ENCODE measurements around the gene GPR142.
A peak's percentile ranks its signal among the peaks of the same experiment; 100 is the strongest.

The GPR142 gene

GRCh38 chr17:74367206-74367605 lies at the start of gene GPR142:
GPR142 (plus strand) TSS chr17:74367506; CDS start chr17:74369541, 2,035 bp downstream.
- DNase-seq = no peak

GRCh38 chr17:74318391-74318790 lies 48.9 kb upstream of the GPR142 start:
- no peak for DNase-seq

- DNase-seq = no peak
These were observed 42.8 kb upstream of the GPR142 start for GRCh38 chr17:74324521-74324920.

GRCh38 chr17:74325376-74325742 lies 41.9 kb upstream of the GPR142 start:
- no peak for DNase-seq

GRCh38 chr17:74325743-74326379 lies 41.4 kb upstream of the GPR142 start, which contains the start of gene KIF19:
KIF19 (plus strand) TSS chr17:74326226; CDS start chr17:74326350, 124 bp downstream.
- DNase-seq = peak; percentile 42

- DNase-seq = no peak
These were observed 40.8 kb upstream of the GPR142 start for GRCh38 chr17:74326506-74326905.

GRCh38 chr17:74328487-74328886 lies 38.8 kb upstream of the GPR142 start:
- no peak for DNase-seq

GRCh38 chr17:74329378-74329777 lies 37.9 kb upstream of the GPR142 start:
- no peak for DNase-seq

GRCh38 chr17:74330446-74330845 lies 36.9 kb upstream of the GPR142 start:
- DNase-seq = no peak

GRCh38 chr17:74332017-74332650 lies 35.2 kb upstream of the GPR142 start:
- no peak for DNase-seq

GRCh38 chr17:74332763-74333283 lies 34.5 kb upstream of the GPR142 start:
- no peak for DNase-seq

GRCh38 chr17:74334393-74335039 lies 32.8 kb upstream of the GPR142 start:
- DNase-seq = no peak

- DNase-seq = no peak
These were observed 31.7 kb upstream of the GPR142 start for GRCh38 chr17:74335529-74336062.

GRCh38 chr17:74336307-74336706 lies 31.0 kb upstream of the GPR142 start:
- DNase-seq = no peak

- DNase-seq = no peak
These were observed 29.3 kb upstream of the GPR142 start for GRCh38 chr17:74337834-74338500.

- no peak for DNase-seq
These were observed 27.6 kb upstream of the GPR142 start for GRCh38 chr17:74339537-74340195.

- DNase-seq = no peak
These were observed 26.8 kb upstream of the GPR142 start for GRCh38 chr17:74340470-74341023.

- no peak for DNase-seq
These were observed 25.1 kb upstream of the GPR142 start for GRCh38 chr17:74342224-74342623.

- DNase-seq = no peak
These were observed 24.2 kb upstream of the GPR142 start for GRCh38 chr17:74343121-74343520.

- DNase-seq = no peak
These were observed 23.6 kb upstream of the GPR142 start for GRCh38 chr17:74343526-74344284.

GRCh38 chr17:74344658-74345057 lies 22.6 kb upstream of the GPR142 start:
- no peak for DNase-seq
